Omental fat pad (tissue), 4 donors: ENCODE results near the gene TRNAU1AP. TPM values are rescaled to one million over a fixed set of nuclear protein-coding genes. Genes with fewer than 3 reads are reported as not detected.
A peak's percentile ranks its signal among the peaks of the same experiment; 100 is the strongest.

Source experiments
- ATAC-seq: fragments of 150-250 bp; one replicate; pipeline ENCODE4 v1.9.1; 2016; ENCODE audit warnings: mild to moderate bottlenecking, moderate library complexity; ENCODE audit not compliant: low FRiP score
- DNase-seq: peaks from one replicate; pipeline ENCODE4 v3.0.0-alpha.2; 2019; ENCODE audit warnings: low spot score
- CTCF ChIP-seq, 3 donors: fragments of 450-650 bp; IDR thresholded peaks; one replicate each; pipeline ENCODE4 v1.5.1; 2016 to 2017; ENCODE audit warnings: antibody characterized with exemption in 3 of 3, mild to moderate bottlenecking in 3 of 3, moderate library complexity in 2 of 3
- total RNA-seq, 4 donors: library from RNA; depleted of rRNA; stranded (reverse); fragments of >200 nt; gene quantifications; one replicate each; pipeline ENCODE4 v1.1.0, GENCODE V29; 2016

Gene TRNAU1AP
- 10 to 100 TPM; 14.8 to 26.8 (median 21.9) TPM for total RNA-seq

GRCh38 chr1:28552758-28553663 is at the start of gene TRNAU1AP:
Gene TRNAU1AP, plus strand, starts transcription at chr1:28553085. Its CDS starts 26 bp downstream, at chr1:28553111.
- ATAC-seq (peak; percentile 100), DNase-seq (peak; percentile 86)
- TF ChIP-seq CTCF (IDR thresholded peaks at IDR 0.05), result no peak

- DNase-seq (no peak), ATAC-seq (no peak)
- TF ChIP-seq CTCF (IDR thresholded peaks at IDR 0.05), result no peak
Measured at GRCh38 chr1:28503117-28503516, 49.8 kb upstream of the TRNAU1AP start.

- no peak for TF ChIP-seq CTCF (IDR thresholded peaks at IDR 0.05)
- ATAC-seq (peak; percentile 96), DNase-seq (peak; percentile 80)
Measured at GRCh38 chr1:28505406-28506187, 47.3 kb upstream of the TRNAU1AP start, which contains the start of gene RCC1. Gene RCC1, plus strand, starts transcription at chr1:28506043. Its CDS starts 23,824 bp downstream, at chr1:28529867.

GRCh38 chr1:28506907-28507246 is 46.0 kb upstream of the TRNAU1AP start:
- DNase-seq (no peak), ATAC-seq (no peak)
- TF ChIP-seq CTCF (IDR thresholded peaks at IDR 0.05), result no peak

- DNase-seq (no peak), ATAC-seq (no peak)
- no peak for TF ChIP-seq CTCF (IDR thresholded peaks at IDR 0.05)
Measured at GRCh38 chr1:28507247-28507645, 45.6 kb upstream of the TRNAU1AP start.

- DNase-seq (no peak), ATAC-seq (no peak)
- TF ChIP-seq CTCF (IDR thresholded peaks at IDR 0.05), result no peak
Measured at GRCh38 chr1:28507646-28508434, 45.0 kb upstream of the TRNAU1AP start.
